Astrocyte of the cerebellum (primary cell): Measurements from ENCODE around the gene PLXNB3.

Source experiments
- DNase-seq: peaks from one replicate; pipeline ENCODE4 v3.0.0-alpha.2; 2011; ENCODE audit warnings: low read depth
- H3K4me3 ChIP-seq: 2 replicates; pipeline ENCODE4 v1.5.1; 2011; ENCODE audit warnings: mild to moderate bottlenecking, low read depth, low read length, moderate library complexity
- in situ Hi-C: cut with HindIII; loops from 2 replicates; pipeline ENCODE4 v1.10.0; 2017; ENCODE audit warnings: low sequenced_read_pairs
- TF ChIP-seq, protein P1 (sequence below): IDR thresholded peaks from 2 replicates; pipeline ENCODE4 v1.5.1; 2012; ENCODE audit warnings: low read length, low read depth, moderate library complexity, mild to moderate bottlenecking; ENCODE audit errors: missing control alignments

PLXNB3 gene

DNA sequence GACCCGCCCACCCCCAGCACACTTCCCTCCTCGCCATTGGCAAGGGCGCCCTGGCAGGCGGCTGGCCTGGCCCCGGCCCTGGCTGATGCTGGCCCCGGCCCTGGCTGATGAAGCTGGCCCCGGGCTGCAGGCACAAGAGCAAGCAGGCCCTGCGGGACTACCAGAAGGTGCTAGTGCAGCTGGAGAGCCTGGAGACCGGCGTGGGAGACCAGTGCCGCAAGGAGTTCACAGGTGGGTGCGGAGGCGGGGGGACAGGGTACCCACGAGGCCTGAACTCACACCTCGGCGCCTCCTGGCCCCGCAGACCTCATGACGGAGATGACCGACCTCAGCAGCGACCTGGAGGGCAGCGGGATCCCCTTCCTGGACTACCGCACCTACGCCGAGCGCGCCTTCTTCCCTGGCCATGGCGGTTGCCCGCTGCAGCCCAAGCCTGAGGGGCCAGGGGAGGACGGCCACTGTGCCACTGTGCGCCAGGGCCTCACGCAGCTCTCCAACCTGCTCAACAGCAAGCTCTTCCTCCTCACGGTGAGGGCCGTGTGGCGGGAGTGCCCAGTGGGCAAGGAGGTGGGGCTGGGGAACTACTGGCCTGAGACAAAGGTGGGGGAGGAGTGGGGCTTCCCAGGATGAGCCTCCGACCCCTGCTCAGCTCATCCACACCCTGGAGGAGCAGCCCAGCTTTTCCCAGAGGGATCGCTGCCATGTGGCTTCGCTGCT is 10.7 kb downstream of the PLXNB3 start:
- TF ChIP-seq, protein P1, sequence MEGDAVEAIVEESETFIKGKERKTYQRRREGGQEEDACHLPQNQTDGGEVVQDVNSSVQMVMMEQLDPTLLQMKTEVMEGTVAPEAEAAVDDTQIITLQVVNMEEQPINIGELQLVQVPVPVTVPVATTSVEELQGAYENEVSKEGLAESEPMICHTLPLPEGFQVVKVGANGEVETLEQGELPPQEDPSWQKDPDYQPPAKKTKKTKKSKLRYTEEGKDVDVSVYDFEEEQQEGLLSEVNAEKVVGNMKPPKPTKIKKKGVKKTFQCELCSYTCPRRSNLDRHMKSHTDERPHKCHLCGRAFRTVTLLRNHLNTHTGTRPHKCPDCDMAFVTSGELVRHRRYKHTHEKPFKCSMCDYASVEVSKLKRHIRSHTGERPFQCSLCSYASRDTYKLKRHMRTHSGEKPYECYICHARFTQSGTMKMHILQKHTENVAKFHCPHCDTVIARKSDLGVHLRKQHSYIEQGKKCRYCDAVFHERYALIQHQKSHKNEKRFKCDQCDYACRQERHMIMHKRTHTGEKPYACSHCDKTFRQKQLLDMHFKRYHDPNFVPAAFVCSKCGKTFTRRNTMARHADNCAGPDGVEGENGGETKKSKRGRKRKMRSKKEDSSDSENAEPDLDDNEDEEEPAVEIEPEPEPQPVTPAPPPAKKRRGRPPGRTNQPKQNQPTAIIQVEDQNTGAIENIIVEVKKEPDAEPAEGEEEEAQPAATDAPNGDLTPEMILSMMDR: no peak
- DNase-seq: no peak
- H3K4me3 ChIP-seq: no peak overlapping the region
- in situ Hi-C loops: no loop called here

DNA sequence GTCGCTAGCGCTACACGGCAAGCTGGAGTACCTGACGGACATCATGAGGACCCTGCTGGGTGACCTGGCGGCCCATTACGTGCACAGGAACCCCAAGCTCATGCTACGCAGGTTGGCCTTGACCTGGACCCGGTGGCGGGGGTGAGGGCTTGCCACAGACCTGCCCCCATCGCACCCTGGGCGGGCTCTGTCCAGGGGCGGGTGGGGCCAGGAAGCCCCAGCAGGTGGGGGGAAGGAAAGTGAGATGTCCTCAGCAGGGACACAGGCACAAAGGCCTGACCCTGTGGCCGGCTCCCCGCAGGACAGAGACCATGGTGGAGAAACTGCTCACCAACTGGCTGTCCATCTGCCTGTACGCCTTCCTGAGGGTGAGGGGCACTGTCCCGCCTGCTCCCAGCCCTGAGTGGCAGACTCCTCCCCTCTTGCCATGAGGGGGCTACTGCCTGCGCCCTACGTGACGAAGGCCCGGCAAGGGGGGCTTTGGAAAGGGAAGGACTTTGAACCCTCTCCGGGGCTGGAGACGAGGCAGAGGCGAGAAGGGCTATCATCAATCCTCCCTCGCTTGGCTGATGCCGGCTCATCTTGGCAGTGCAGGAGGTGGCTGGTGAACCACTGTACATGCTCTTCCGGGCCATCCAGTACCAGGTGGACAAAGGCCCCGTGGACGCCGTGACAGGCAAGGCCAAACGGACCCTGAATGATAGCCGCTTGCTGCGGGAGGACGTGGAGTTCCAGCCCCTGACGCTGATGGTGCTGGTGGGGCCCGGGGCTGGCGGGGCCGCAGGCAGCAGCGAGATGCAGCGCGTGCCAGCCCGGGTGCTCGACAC is 11.5 kb downstream of the PLXNB3 start:
- no peak overlapping the region for H3K4me3 ChIP-seq
- DNase-seq: no peak
- in situ Hi-C loops: no loop called here
- TF ChIP-seq, protein P1: no peak

DNA sequence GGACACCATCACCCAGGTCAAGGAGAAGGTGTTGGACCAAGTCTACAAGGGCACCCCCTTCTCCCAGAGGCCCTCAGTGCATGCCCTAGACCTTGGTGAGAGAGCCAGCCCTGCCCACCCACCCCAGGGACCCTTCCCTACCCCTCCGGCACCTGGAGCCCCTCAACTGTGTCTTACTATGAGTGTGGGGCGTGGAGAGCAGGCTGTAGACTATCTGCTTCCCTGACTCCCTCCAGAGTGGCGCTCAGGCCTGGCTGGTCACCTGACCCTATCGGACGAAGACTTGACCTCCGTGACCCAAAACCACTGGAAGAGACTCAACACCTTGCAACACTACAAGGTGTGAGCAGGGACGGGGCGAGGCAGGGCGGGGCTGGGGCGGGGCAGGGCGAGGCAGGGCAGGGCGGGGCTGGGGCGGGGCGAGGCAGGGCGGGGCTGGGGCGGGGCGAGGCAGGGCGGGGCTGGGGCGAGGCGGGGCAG is 12.1 kb downstream of the PLXNB3 start:
- in situ Hi-C loops: no loop called here
- TF ChIP-seq, protein P1: no peak
- no peak overlapping the region for H3K4me3 ChIP-seq
- DNase-seq: no peak

DNA sequence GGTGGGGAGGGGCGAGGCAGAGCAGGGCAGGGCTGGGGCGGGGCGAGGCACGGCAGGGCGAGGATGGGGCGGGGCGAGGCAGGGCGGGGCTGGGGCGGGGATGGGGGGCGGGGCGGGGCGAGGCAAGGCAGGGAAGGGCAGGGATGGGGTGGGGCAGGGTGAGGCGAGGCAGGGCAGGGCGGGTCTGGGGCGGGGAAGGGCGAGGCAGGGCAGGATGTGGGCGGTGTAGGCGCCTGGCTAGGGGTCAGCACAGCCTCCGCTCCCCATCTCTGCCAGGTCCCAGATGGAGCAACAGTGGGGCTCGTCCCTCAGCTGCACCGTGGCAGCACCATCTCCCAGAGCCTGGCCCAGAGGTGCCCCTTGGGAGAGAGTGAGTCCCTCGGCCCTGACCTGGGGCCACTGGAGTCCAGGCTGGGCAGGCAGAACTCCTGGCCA is 12.6 kb downstream of the PLXNB3 start:
- H3K4me3 ChIP-seq: no peak overlapping the region
- TF ChIP-seq, protein P1: no peak
- in situ Hi-C loops: no loop called here
- DNase-seq: no peak

DNA sequence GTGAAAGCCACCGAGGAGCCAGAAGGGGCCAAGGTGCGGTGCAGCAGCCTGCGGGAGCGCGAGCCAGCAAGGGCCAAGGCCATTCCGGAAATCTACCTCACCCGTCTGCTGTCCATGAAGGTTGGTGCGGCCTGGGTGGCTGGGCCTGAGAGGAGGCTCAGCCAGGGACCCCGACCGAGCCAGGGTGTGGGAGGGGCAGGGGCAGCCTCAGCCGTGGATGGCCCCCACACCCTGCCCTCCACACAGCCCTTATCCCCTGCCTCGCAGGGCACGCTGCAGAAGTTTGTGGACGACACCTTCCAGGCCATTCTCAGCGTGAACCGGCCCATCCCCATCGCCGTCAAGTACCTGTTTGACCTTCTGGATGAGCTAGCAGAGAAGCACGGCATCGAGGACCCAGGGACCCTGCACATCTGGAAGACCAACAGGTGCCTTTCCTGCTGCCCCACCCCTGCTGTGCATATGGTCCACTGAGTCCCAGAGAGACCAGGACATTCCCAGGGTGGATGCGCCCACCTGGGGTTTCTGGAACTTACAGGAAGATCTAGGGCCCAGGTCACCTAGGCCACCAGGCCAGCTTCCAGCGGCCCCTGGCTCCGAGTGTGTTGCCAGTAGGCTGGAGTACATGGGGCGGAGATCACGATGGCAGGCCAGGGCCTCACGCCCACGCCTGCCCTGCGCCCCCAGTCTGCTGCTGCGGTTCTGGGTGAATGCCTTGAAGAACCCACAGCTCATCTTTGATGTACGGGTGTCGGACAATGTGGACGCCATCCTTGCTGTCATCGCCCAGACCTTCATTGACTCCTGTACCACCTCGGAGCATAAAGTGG is 13.4 kb downstream of the PLXNB3 start:
- DNase-seq: no peak
- TF ChIP-seq, protein P1: no peak
- no peak overlapping the region for H3K4me3 ChIP-seq
- in situ Hi-C loops: no loop called here

DNA sequence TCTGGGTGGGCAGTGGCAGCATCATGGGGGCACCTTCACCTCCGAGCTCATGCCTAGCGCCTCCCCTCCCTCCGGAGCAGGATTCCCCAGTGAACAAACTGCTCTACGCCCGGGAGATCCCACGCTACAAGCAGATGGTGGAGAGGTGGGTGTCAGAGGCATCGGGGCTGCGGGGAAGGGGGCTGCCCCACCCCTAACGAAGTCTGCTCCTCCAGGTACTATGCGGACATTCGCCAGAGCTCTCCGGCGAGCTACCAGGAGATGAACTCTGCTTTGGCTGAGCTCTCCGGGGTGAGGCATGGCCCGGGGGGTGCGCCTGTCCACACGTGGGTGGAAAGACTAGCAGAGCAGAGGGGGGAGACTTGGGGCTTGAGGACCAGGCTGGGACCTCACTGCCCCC is 14.1 kb downstream of the PLXNB3 start:
- no peak for DNase-seq
- in situ Hi-C loops: no loop called here
- no peak overlapping the region for H3K4me3 ChIP-seq
- TF ChIP-seq, protein P1: no peak
